Ramos (cell line): ENCODE results near the gene SELENOH.

ENCODE experiments used
- in situ Hi-C: fragments of 300-500 bp; cut with MboI; formaldehyde crosslinking; loops from one replicate; pipeline ENCODE4 v1.14.3; 2022; ENCODE audit warnings: low sequenced_read_pairs; ENCODE audit not compliant: unreplicated experiment

SELENOH gene

GRCh38 chr11:57777969-57778317 lies 36.7 kb downstream of the SELENOH start:
- in situ Hi-C loops = no loop called here

DNA sequence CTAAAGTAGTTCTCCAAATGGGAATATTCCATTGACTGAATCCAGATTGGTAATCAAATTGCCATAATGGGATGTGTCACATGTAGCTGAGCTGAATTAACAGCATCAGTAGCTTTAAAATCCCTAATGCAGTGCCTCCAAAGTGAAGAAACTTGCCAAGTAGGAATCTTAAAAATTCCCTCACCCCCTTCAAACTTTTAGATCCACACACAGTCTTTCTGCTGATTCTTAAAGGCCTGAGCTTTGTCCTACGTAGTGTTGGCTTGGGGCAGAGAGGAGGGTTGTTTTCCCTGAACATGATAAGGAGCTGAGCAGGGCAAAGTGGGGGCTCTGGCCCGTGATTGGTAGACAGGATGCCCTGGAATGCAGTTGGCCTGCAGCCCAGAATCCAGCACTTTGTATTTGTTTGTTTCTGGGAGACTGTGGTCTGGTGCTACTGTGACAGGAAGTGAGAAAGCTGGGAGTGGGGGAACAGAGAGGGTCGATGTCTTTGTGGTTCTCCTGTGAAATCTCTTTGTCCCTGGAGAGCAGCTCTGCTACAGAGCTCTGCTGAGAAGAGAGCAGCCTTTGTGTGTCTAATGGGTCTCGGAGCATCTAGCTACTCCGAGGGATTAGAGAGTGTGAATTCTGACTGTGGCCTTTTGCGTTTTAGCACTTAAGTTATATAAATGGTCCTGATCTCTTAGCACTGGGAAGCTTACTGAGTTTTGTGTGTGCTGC lies 37.2 kb downstream of the SELENOH start:
- in situ Hi-C loops = no loop called here

GRCh38 chr11:57779276-57779675 lies 38.0 kb downstream of the SELENOH start:
- in situ Hi-C loops = no loop called here

DNA sequence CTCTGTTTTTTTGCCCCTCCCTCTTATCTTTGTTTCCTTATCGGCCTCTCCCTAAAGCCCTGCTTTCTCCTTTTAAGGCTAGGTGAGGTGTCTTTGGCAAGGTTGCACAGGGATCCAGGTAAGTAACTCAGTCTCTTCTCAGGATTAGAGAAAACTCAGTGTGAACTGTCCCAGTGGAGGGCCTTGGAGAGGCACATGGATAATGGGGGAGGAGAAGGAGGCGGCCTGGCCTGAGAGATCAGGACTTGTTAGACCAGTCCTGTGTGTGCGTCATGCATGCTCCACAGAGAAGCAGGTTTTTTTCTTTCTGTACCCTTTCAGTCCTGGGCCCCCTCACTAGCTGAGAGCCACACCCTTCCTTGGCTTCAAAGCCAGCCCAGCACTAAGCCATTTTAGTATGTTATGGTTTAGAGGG lies 40.2 kb downstream of the SELENOH start:
- in situ Hi-C loops = no loop called here

DNA sequence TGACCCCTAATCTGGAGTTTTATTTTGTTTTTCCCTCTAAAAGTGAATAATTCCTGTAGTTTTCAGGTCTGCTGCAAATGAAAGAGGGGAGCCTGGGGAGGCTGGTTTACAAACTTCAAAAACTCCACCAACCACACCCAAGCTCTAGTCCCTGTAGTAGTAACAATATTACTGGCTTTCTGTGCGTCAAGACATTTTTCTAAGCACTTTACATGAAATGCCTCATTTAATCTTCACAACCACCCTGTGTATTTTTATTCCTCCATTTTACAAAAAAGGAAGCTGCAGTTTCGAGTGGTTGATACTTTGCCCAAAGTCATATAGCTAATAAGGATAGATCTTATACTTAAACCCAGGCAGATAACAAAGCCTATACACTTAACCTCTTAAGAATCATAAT lies 43.8 kb downstream of the SELENOH start:
- in situ Hi-C loops = no loop called here

DNA sequence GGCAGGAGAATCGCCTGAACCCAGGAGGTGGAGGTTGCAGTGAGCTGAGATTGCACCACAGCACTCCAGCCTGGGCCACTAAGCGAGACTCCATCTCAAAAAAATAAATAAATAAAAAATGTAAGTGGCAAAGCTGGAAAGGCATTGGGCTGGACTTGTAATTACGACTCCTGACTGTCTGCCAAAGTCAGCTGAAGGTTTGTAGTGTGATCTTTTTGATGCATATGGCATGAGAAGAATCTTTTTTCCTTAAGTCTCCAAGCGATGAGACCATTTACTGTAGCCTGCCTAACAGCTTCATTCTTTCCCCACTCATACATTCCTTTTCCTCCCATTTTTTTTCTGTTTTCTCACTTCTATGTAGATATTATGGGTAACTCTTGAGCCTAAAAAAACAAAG lies 45.1 kb downstream of the SELENOH start:
- in situ Hi-C loops = no loop called here

GRCh38 chr11:57787006-57787604 lies 45.8 kb downstream of the SELENOH start:
- in situ Hi-C loops = no loop called here

- in situ Hi-C loops = no loop called here
Measured at GRCh38 chr11:57787920-57788702, 46.8 kb downstream of the SELENOH start.

- in situ Hi-C loops = no loop called here
Measured at GRCh38 chr11:57788703-57789088, 47.4 kb downstream of the SELENOH start.

DNA sequence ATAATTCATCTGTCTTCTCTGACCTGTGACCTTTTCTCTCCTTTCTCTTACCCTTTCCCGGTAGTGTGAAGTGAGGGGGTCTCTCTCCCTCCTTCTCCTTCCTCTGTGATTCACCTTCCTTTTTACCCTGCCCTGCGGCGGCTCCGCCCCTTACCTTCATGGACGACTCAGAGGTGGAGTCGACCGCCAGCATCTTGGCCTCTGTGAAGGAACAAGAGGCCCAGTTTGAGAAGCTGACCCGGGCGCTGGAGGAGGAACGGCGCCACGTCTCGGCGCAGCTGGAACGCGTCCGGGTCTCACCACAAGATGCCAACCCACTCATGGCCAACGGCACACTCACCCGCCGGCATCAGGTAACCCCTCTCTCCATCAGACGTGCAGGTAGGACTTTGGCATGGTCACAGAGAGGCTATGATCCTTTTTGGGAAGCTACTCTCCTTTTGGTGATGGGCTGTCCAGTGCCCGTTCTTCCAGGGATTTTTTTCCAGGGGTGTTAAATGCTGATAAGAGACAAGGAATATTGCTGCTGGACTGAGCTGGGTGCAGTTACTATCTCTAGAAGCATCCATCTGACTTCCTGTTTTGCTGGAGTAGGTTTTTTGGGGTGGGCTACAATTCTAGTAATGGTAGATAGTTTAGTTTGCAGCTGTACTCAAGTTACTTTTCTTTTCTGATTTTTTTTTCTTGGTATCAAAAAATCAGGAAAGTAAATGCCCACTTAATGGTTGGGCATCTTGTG lies 50.2 kb downstream of the SELENOH start:
- in situ Hi-C loops = no loop called here

DNA sequence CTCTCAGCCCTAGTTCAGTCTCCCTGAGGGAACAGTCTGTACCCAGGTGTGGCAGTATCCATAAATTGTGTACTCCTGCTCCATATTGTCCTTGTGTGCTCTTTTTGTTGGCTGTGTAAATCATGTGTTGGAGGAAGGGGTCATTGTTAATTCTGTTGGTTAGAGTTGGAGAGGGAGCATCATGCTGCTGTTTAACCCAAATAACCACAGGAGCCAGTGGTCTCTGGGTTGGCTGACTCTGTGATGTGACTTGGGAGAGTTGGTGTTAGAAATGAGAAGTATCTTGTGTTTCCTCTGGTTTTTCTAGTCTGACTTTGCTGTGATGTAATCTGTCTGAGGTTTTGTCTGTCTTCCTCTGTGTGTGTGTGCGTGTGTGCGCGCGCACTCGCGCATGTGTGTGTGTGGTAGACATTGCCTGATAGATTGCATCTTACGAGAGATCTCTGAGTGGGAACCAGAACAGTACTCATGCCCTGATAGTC lies 50.8 kb downstream of the SELENOH start:
- in situ Hi-C loops = no loop called here

GRCh38 chr11:57792870-57793269 lies 51.6 kb downstream of the SELENOH start:
- in situ Hi-C loops = no loop called here
